HepG2 (cell line): ENCODE measurements around the gene CD101. TPM values are rescaled to one million over a fixed set of nuclear protein-coding genes. Genes with fewer than 3 reads are reported as not detected.

Experiments
- ATAC-seq: fragments of 200-7000 bp; cut with Tn5 transposase; 3 replicates; pipeline ENCODE4 v1.9.1; 2020; ENCODE audit warnings: mild to moderate bottlenecking, moderate library complexity
- BruUV-seq: library from RNA; stranded (reverse); fragments of 400-500 nt; replicated peaks from 2 replicates; lab custom pipeline; 2021; lab: Mats Ljungman, UMichigan
- CTCF ChIA-PET: fragments of 300-600 bp; formaldehyde crosslinking; extraction: SDS; loops from one replicate; lab custom pipeline; 2021; ENCODE audit warnings: low total read pairs, inconsistent platforms, low intra/inter-chr PET ratio; lab: Yijun Ruan, JAX
- POLR2A ChIA-PET: fragments of 350-600 bp; sonication (Branson Sonifier 250); formaldehyde crosslinking; loops from one replicate; lab custom pipeline; 2020; ENCODE audit warnings: antibody characterized with exemption, inconsistent platforms; lab: Yijun Ruan, JAX
- DNase-seq: peaks from one replicate; pipeline ENCODE4 v3.0.0-alpha.2; 2015; ENCODE audit warnings: low spot score
- FAIRE-seq: peaks from 3 replicates; lab custom pipeline; 2011; peaks lifted over from hg19 to GRCh38; lab: Jason Lieb, UNC
- H2AFZ ChIP-seq: one replicate; pipeline ENCODE4 v1.6.1; 2011; ENCODE audit warnings: low read length, inconsistent platforms
- H3K27ac ChIP-seq: fragments of 300-600 bp; 3 replicates; pipeline ENCODE4 v1.8.0; 2011; ENCODE audit warnings: mixed run types, mild to moderate bottlenecking, mixed read lengths, low read length, inconsistent platforms; ENCODE audit not compliant: insufficient read depth; ENCODE audit errors: extremely low read length
- H3K27me3 ChIP-seq, 2 experiments: fragments of 200-600 bp in 1 of 2; 2 replicates in 1 of 2; 3 replicates in 1 of 2; pipeline versions ENCODE4 v1.6.0 to v1.8.0; 2011; ENCODE audit warnings: low read length in 2 of 2, mild to moderate bottlenecking in 2 of 2, moderate library complexity in 2 of 2, inconsistent platforms in 1 of 2; ENCODE audit not compliant: insufficient read depth in 2 of 2, control insufficient read depth in 1 of 2
- H3K36me3 ChIP-seq, 2 experiments: fragments of 200-600 bp in 1 of 2; replicated peaks in 1 of 2; 2 replicates in 1 of 2; 3 replicates in 1 of 2; pipeline versions ENCODE4 v1.5.1 to v1.8.0; 2011; ENCODE audit warnings: low read length in 2 of 2, inconsistent platforms in 1 of 2; ENCODE audit not compliant: insufficient read depth in 2 of 2, control insufficient read depth in 1 of 2
- H3K4me1 ChIP-seq: 2 replicates; pipeline ENCODE4 v1.5.1; 2012; ENCODE audit warnings: low read length, inconsistent platforms; ENCODE audit not compliant: insufficient read depth
- H3K4me2 ChIP-seq: 2 replicates; pipeline ENCODE4 v1.6.0; 2011; ENCODE audit warnings: low read depth, low read length, inconsistent platforms
- H3K4me3 ChIP-seq, 3 experiments: fragments of 200-600 bp in 1 of 3; sonication (generic), shearing (Covaris generic) in 1 of 3; replicated peaks in 1 of 3; 2 replicates each; pipeline ENCODE4 v1.5.1; 2011 to 2016; ENCODE audit warnings: low read length in 3 of 3, inconsistent platforms in 2 of 3, low read depth in 2 of 3, mild to moderate bottlenecking in 2 of 3, control low read depth in 1 of 3, mixed read lengths in 1 of 3; ENCODE audit not compliant: insufficient read depth in 1 of 3
- H3K79me2 ChIP-seq: one replicate; pipeline ENCODE4 v1.6.1; 2011; ENCODE audit warnings: low read length, inconsistent platforms; ENCODE audit not compliant: insufficient read depth
- H3K9ac ChIP-seq: 2 replicates; pipeline ENCODE4 v1.6.0; 2011; ENCODE audit warnings: mild to moderate bottlenecking, low read depth, low read length, inconsistent platforms; ENCODE audit not compliant: insufficient read depth
- H3K9me3 ChIP-seq: 2 replicates; pipeline ENCODE4 v1.5.1; 2012; ENCODE audit warnings: mild to moderate bottlenecking, low read length
- H4K20me1 ChIP-seq: 2 replicates; pipeline ENCODE4 v1.6.0; 2011; ENCODE audit warnings: inconsistent platforms, mild to moderate bottlenecking, low read length, moderate library complexity; ENCODE audit not compliant: insufficient read depth
- ATF6 ChIP-seq: sonication (generic); formaldehyde crosslinking; conservative IDR thresholded peaks from 2 replicates; pipeline ENCODE4 v1.4.0; 2020; ENCODE audit warnings: missing genetic modification reagents
- BHLHE40 ChIP-seq: IDR thresholded peaks from 2 replicates; pipeline ENCODE4 v1.6.1; 2011; ENCODE audit warnings: low read length, improper control_type of control experiment
- DNMT3B ChIP-seq: conservative IDR thresholded peaks from 2 replicates; pipeline ENCODE4 v1.6.1; 2016; ENCODE audit warnings: missing biosample characterization, control low read depth
- FIP1L1 ChIP-seq: fragments of 200-400 bp; formaldehyde crosslinking; IDR thresholded peaks from 2 replicates; pipeline ENCODE4 v1.6.1; 2018; ENCODE audit warnings: low read depth, mild to moderate bottlenecking, low read length, moderate library complexity, borderline replicate concordance; ENCODE audit not compliant: insufficient read depth
- FLYWCH1 ChIP-seq: sonication (generic); formaldehyde crosslinking; IDR thresholded peaks from 2 replicates; pipeline ENCODE4 v1.8.1; 2023; ENCODE audit warnings: mild to moderate bottlenecking, missing genetic modification reagents
- FOXO1 ChIP-seq: sonication (generic); formaldehyde crosslinking; IDR thresholded peaks from 2 replicates; pipeline ENCODE4 v1.4.0; 2020; ENCODE audit warnings: missing genetic modification reagents
- GATA4 ChIP-seq: sonication (generic); IDR thresholded peaks from 2 replicates; pipeline ENCODE4 v1.6.1; 2016; ENCODE audit warnings: antibody characterized with exemption, low read depth, borderline replicate concordance
- HOXA5 ChIP-seq: sonication (generic); formaldehyde crosslinking; IDR thresholded peaks from 2 replicates; pipeline ENCODE4 v1.4.0; 2020; ENCODE audit warnings: missing genetic modification reagents
- MED8 ChIP-seq: sonication (generic); formaldehyde crosslinking; IDR thresholded peaks from 2 replicates; pipeline ENCODE4 v1.8.1; 2023; ENCODE audit warnings: mild to moderate bottlenecking, missing genetic modification reagents; ENCODE audit not compliant: insufficient replicate concordance
- MIER3 ChIP-seq: IDR thresholded peaks from 2 replicates; pipeline ENCODE4 v1.6.1; 2016; ENCODE audit warnings: missing compliant biosample characterization, borderline replicate concordance
- NFKBIZ ChIP-seq: IDR thresholded peaks from 2 replicates; pipeline ENCODE4 v1.6.1; 2018; ENCODE audit warnings: missing genetic modification reagents, missing compliant biosample characterization
- SKI ChIP-seq: fragments of 450-650 bp; IDR thresholded peaks from one replicate; pipeline ENCODE4 v1.6.1; 2018; ENCODE audit warnings: mild to moderate bottlenecking; ENCODE audit not compliant: partially characterized antibody
- SOX5 ChIP-seq: IDR thresholded peaks from 2 replicates; pipeline ENCODE4 v1.6.1; 2016; ENCODE audit warnings: borderline replicate concordance
- TBX3 ChIP-seq: fragments of 450-650 bp; IDR thresholded peaks from 2 replicates; pipeline ENCODE4 v1.6.1; 2017; ENCODE audit warnings: antibody characterized with exemption, mild to moderate bottlenecking, inconsistent platforms, borderline replicate concordance
- ZKSCAN8 ChIP-seq: IDR thresholded peaks from 2 replicates; pipeline ENCODE4 v1.6.1; 2016; ENCODE audit warnings: borderline replicate concordance, missing genetic modification reagents, missing compliant biosample characterization
- ZNF234 ChIP-seq: sonication (generic); formaldehyde crosslinking; conservative IDR thresholded peaks from 2 replicates; pipeline ENCODE4 v1.5.1; 2020; ENCODE audit warnings: mild to moderate bottlenecking, missing genetic modification reagents
- ZNF441 ChIP-seq: sonication (generic); formaldehyde crosslinking; IDR thresholded peaks from 2 replicates; pipeline ENCODE4 v1.7.0; 2021; ENCODE audit warnings: missing genetic modification reagents, borderline replicate concordance
- ZNF446 ChIP-seq: sonication (generic); formaldehyde crosslinking; IDR thresholded peaks from 2 replicates; pipeline ENCODE4 v1.5.0; 2020; ENCODE audit warnings: mild to moderate bottlenecking, missing genetic modification reagents
- ZNF510 ChIP-seq: sonication (generic); formaldehyde crosslinking; IDR thresholded peaks from 2 replicates; pipeline ENCODE4 v1.4.0; 2020; ENCODE audit warnings: low read depth, mild to moderate bottlenecking, missing genetic modification reagents
- ZNF749 ChIP-seq: sonication (generic); formaldehyde crosslinking; IDR thresholded peaks from 2 replicates; pipeline ENCODE4 v1.8.0; 2022; ENCODE audit warnings: mild to moderate bottlenecking, missing genetic modification reagents, moderate library complexity, borderline replicate concordance
- WGBS: methylation state at CpG from one replicate; pipeline ENCODE4 v1.1.6; 2017; ENCODE audit warnings: low lambda C conversion rate; 5-methylcytosine and 5-hydroxymethylcytosine counted together
- in situ Hi-C: cut with HindIII; loops from 2 replicates; pipeline ENCODE4 v1.10.0; 2017; ENCODE audit warnings: low pct_unique_long_range_greater_than_20kb; ENCODE audit not compliant: extremely low pct_ligation_motif_present
- intact Hi-C: fragments of 100-400 bp; cut with micrococcal nuclease; formaldehyde crosslinking; loops from one replicate; pipeline ENCODE4 v1.10.0; 2022; ENCODE audit not compliant: unreplicated experiment
- polyA plus RNA-seq, 8 experiments: library from polyadenylated mRNA; depleted of rRNA in 3 of 8; stranded (reverse) in 7 of 8; unstranded in 1 of 8; fragments of >200 nt; fragmentation: Illumina TruSeq in 4 of 8; extraction: Trizol in 4 of 8; gene quantifications; 2 replicates each; pipeline versions ENCODE4 v1.2.1 to v1.2.3, GENCODE V29; 2011 to 2016; ENCODE audit warnings: low read depth in 4 of 8, missing spikeins in 1 of 8, mixed read lengths in 1 of 8; ENCODE audit not compliant: insufficient read depth in 1 of 8
- total RNA-seq, 5 experiments: library from RNA; depleted of rRNA; stranded (reverse); fragments of >200 nt; fragmentation: Illumina TruSeq; extraction: Trizol; gene quantifications; 2 replicates each; pipeline ENCODE4 v1.2.3, GENCODE V29; 2016; ENCODE audit warnings: low read depth in 1 of 5
- TF ChIP-seq, protein P1 (sequence below), 2 experiments: sonication (generic) in 1 of 2; formaldehyde crosslinking in 1 of 2; IDR thresholded peaks; 2 replicates each; pipeline versions ENCODE4 v1.4.0 to v1.6.1; 2018 to 2020; ENCODE audit warnings: missing genetic modification reagents in 2 of 2, borderline replicate concordance in 1 of 2, low read depth in 1 of 2, mild to moderate bottlenecking in 1 of 2, missing biosample characterization in 1 of 2
- TF ChIP-seq, protein P2 (sequence below): IDR thresholded peaks from 2 replicates; pipeline ENCODE4 v1.6.1; 2016; ENCODE audit warnings: missing compliant biosample characterization, missing genetic modification reagents, borderline replicate concordance

CD101 gene
- total and polyA plus RNA-seq, 2 of the 13 experiments (the other 11 are each of a cell fraction or from before 2014, with no cell fraction given) = 0.05 to 0.09 TPM

GRCh38 chr1:117059334-117059677 is 57.7 kb downstream of the CD101 start:
- H3K79me2 ChIP-seq = no peaks in the 10 kb centered on the region
- peak overlapping the region; percentile 71 for H3K9ac ChIP-seq
- H3K27ac ChIP-seq = peak overlapping the region; percentile 79
- no TSS peak for BruUV-seq
- H2AFZ ChIP-seq = peak overlapping the region; percentile 18
- H3K4me2 ChIP-seq = peak overlapping the region; percentile 84
- in situ Hi-C loops = loop anchor here (5.0 to 10.0 kb wide), 2 partner anchors 322 to 475 kb away; no protein-coding TSS in a partner anchor
- ATAC-seq (peak; percentile 64), DNase-seq (peak; percentile 24), FAIRE-seq (no peak)
- peak overlapping the region; percentile 75 to 90 (median 80) for H3K4me3 ChIP-seq
- H4K20me1 ChIP-seq = no peaks in the 10 kb centered on the region
- 0% methylated on average over 9 of the region's 18 CpGs for WGBS
- H3K9me3 ChIP-seq = no peaks in the 10 kb centered on the region
- ChIA-PET CTCF (no interaction called here), POLR2A (no interaction called here)
- H3K36me3 ChIP-seq = no peaks in the 10 kb centered on the region; a peak in 2 of 5 replicates
- H3K4me1 ChIP-seq = peaks cover 23% of the 10 kb centered on the region
- H3K27me3 ChIP-seq = no peaks in the 10 kb centered on the region; a peak in 1 of 5 replicates
- intact Hi-C loops = loop anchor here (10.0 kb wide), 1 partner anchor 245 kb away; no protein-coding TSS in a partner anchor
- TF ChIP-seq ZKSCAN8 (CRISPR knock-in tag) = no peak
- no peak for TF ChIP-seq ZNF441
- TF ChIP-seq FLYWCH1 (CRISPR knock-in tag) = no peak
- TF ChIP-seq, protein P1, sequence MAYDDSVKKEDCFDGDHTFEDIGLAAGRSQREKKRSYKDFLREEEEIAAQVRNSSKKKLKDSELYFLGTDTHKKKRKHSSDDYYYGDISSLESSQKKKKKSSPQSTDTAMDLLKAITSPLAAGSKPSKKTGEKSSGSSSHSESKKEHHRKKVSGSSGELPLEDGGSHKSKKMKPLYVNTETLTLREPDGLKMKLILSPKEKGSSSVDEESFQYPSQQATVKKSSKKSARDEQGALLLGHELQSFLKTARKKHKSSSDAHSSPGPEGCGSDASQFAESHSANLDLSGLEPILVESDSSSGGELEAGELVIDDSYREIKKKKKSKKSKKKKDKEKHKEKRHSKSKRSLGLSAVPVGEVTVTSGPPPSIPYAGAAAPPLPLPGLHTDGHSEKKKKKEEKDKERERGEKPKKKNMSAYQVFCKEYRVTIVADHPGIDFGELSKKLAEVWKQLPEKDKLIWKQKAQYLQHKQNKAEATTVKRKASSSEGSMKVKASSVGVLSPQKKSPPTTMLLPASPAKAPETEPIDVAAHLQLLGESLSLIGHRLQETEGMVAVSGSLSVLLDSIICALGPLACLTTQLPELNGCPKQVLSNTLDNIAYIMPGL (CRISPR knock-in tag; IDR thresholded peaks at IDR 0.05; ENCODE audit: borderline replicate concordance in 1 of 2, low read depth in 1 of 2) = no peak
- no peak for TF ChIP-seq DNMT3B (CRISPR knock-in tag)
- no peak for TF ChIP-seq ZNF446
- TF ChIP-seq NFKBIZ (CRISPR knock-in tag) = no peak
- no peak for TF ChIP-seq MED8
- no peak for TF ChIP-seq MIER3
- TF ChIP-seq ZNF234 (CRISPR knock-in tag) = no peak
- TF ChIP-seq ATF6 (CRISPR knock-in tag) = no peak
- TF ChIP-seq, protein P2, sequence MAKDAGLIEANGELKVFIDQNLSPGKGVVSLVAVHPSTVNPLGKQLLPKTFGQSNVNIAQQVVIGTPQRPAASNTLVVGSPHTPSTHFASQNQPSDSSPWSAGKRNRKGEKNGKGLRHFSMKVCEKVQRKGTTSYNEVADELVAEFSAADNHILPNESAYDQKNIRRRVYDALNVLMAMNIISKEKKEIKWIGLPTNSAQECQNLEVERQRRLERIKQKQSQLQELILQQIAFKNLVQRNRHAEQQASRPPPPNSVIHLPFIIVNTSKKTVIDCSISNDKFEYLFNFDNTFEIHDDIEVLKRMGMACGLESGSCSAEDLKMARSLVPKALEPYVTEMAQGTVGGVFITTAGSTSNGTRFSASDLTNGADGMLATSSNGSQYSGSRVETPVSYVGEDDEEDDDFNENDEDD (CRISPR knock-in tag) = no peak
- TF ChIP-seq FOXO1 = no peak
- no peak for TF ChIP-seq ZNF749
- no peak for TF ChIP-seq ZNF510 (CRISPR knock-in tag)
- TF ChIP-seq TBX3 = no peak
- no peak for TF ChIP-seq HOXA5
- TF ChIP-seq FIP1L1 = no peak
- no peak for TF ChIP-seq GATA4
- TF ChIP-seq SKI = no peak
- TF ChIP-seq BHLHE40 = no peak
- TF ChIP-seq SOX5 (CRISPR knock-in tag) = no peak
